ENCODE data around the gene MRPL52.
"Not testable (repeated sequence)": the region's sequence is repeated elsewhere in the genome, so short reads cannot be mapped to it uniquely, and the experiment has no call there.

The MRPL52 gene

DNA sequence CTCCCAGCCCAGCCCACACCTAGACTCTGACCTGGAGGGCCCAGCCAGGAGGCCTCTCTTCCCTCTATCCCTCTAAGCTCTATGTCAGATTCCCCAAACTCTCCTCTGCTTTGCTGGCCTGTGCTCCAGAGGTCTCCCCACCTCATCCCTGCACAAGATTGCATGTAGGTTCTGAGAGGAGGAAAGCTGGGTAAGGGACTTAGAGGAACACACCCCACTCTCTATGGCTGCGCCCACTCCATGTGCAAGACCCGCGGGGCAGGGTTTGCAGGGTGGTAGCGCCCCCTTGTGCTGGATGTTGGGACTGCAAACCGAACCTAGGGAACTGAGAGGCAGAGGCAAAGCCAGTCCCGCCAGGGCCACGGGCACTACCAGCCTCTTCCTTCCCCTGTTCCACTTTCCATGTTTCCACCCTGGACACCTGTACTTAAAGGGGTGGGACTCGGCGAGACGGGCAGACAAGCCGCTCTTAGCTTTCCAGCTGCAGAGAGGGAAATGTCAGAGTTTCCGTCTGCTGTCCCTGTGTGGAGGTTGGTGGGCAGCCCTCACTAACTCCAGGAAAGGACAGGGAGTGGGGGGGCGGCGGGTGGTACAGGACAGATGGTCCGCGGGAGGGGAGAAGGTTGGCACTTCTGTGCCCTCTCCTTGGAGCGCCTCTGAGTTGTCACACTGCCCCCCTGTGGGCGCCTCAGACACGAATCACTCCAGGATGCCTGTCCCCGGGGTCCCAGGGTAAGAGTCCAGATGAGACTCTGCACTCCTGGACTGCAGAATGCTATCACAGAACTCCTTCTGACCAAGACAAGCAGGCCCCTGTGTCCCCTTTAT, 23.5 kb downstream of the MRPL52 start:
- DNase-seq (ENCODE audit: low spot score) = peak; percentile 88

DNA sequence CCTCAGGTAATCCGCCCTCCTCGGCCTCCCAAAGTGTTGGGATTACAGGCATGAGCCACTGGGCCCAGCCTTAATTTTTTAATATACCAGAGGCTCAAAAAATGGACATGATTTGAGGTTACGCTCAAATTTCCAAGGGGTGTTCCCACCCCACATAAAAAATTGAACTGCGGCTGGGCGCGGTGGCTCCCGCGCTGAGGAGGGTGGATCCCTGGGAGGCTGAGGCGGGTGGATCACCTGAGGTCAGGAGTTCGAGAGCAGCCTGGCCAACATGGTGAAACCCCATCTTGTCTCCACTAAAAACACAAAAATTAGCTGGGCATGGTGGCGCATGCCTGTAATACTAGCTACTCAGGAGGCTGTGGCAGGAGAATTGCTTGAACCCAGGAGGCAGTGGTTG, 24.6 kb downstream of the MRPL52 start:
- DNase-seq (ENCODE audit: low spot score) = not testable (repeated sequence)

DNA sequence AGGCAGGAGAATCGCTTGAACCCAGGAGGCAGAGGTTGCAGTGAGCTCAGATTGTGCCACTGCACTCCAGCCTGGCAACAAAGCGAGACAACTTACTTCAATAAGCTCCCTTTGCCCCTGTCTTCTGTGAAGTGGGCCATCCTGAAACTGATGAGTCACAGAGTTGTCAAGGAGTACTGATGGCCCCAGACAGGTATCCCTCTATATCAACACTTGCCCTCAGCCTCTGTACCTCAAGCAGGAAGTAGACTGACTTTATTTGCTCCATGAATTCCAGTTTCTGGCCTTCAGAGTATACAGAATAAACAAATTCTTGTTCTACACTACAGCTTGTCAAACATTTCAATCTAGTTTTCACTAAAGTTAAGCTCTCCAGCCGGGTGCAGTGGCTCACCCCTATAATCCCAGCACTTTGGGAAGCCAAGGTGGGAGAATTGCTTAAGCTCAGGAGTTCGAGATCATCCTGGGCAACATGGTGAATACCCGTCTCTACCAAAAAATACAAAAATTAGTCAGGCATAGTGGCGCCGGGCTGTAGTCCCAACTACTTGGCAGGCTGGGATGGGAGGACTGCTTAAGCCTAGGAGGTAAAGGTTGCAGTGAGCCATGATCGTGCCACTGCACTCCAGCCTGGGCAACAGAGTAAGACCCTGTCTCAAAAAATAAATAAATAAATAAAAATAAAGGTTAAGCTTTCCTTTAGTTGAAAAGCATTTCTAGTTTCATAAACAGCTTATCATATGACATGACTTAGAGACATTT, 25.5 kb downstream of the MRPL52 start:
- no peak for DNase-seq (ENCODE audit: low spot score)

DNA sequence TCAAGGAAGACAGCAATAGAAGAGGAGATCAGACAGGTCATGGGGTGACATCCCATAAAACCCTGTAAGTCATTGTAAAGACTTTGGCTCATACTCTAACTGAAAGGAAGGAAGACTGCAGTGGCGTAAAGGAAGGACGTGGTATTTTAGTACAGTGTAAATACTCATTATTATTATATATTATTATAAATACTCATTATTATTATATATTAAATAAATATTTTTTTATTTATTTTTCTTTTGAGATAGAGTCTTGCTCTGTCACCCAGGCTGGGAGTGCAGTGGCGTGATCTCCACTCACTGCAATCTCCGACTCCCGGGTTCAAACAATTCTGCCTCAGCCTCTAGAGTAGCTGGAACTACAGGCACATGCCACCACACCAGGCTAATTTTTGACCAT, 26.7 kb downstream of the MRPL52 start:
- no peak for DNase-seq (ENCODE audit: low spot score)

DNA sequence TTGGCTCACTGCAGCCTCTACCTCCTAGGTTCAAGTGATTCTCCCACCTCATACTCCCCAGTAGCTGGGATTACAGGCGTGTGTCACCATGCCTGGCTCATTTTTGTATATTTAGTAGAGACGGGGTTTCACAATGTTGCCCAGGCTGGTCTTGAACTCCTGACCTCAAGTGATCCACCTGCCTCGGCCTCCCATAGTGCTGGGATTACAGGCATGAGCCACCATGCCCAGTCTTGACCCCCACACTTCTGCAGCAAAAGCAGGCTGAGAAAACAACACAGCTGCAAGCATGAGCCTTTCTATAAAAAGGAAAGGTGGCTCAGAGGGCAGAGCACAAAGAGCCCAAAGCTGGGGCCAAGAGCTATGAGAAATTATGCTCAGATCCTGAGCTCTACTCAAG, 30.7 kb downstream of the MRPL52 start:
- not testable (repeated sequence) for DNase-seq (ENCODE audit: low spot score)

DNA sequence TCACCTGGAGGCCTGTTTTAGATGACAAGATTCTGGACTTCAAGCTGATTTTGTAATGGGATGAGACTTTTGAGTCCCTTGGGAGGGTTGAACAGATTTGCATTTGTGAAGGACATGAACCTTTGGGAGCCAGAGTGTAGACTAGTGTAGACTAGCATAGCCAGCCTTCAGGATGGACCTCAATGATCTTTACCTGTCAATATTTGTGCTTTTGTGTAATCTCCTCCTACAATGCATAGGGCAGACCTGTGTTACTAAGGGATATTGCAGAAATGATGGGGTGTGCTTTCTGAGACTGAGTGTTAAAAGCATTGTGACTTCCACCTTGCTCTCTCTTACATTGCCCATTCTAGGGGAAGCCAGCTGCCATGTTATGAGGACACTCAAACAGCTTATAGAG, 32.0 kb downstream of the MRPL52 start:
- no peak for DNase-seq (ENCODE audit: low spot score)

DNA sequence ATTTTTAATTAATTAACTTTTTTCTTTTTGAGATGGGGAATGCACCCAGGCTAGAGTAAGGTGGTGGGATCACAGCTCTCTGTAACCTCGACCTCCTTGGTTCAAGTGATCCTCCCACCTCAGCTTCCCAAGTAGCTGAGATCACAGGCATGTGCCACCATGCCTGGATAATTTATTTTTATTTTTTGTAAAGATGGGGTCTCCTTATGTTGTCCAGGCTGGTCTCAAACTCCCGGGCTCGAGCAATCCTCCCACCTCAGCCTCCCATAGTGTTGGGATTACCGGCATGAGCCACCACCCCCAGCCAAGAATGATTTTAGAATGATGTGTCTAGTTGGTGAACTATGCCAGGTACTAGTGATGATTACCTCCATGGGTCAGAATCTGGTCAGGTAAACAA, 35.3 kb downstream of the MRPL52 start:
- no peak for DNase-seq (ENCODE audit: low spot score)

DNA sequence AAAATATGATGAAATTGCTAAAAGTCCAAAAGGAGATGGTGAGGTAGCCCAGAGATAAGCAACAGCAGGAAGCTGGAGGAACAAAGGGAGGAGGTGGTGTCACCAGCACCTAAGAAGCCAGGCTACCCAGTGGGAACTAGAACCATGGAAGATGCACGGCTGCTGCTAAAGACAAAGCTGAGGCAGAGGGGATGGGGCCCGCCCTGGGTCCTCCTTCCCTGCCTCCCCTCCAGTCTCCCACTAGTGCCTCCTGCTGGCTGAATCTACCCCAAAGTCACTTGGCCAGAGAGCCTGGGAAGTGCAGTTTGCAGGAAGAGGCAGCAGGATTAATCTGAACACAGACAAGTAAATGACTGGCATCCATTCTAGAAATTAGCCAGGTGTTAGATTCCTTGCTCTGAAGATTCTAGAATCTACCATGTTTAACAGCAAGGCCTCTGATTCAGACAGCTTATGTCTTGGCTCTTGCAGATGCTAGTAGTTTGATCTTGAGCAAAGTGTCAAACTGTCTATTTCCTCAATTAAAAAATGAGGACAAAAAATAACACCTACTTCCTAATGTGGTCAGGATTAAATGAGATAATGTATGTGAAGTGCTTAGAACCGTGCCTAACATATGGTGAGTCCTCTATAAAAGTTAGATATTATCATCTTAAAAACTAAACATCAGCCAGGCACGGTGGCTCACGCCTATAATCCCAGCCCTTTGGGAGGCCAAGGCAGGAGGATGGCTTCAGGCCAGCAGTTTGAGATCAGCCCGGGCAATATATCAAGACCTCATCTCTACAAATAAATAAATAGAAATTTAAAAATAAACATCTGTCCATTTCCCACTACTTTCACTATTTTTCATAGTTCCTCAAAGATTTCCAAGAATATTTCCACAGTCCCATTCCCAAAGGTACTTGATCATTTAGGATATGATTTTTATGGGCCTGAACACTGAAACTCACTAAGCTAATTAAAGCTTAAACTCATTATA, 36.0 kb downstream of the MRPL52 start:
- DNase-seq (ENCODE audit: low spot score) = no peak

DNA sequence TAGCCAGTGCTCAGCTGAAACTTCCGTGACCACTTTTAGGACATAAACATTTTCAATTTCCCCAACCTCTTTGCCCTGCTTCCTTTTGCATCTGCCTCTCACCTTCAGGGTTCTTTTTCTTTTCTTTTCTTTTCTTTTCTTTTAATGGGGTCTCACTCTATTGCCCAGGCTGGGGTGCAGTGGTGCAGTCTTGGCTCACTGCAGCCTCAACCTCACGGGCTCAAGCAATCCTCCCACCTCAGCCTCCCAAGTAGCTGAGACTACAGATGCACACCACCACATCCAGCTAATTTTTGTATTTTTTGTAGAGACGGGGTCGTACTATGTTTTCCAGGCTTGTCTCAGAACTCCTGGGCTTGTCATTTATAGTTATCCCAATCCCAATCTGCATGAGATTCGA, 37.2 kb downstream of the MRPL52 start:
- no peak for DNase-seq (ENCODE audit: low spot score)

DNA sequence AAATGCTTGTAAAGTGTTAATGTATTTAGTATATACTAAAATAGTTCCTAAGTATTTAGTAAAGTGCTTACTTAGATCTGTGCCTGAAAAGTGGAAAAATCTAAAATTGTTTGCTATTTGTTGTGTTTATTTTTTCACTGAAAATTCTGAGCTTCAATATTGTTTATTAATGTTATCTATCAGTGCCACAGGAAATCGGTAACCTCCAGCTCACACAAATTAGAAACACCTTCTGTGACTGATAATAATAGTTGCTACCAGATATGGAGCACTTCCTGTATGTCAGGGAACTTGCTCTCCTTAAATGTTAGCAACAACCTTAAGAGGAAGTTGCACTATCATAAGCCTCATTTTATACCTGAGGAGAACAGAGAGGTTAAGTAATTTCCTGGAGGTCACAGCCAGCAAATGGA, 41.1 kb downstream of the MRPL52 start:
- no peak for DNase-seq (ENCODE audit: low spot score)

DNA sequence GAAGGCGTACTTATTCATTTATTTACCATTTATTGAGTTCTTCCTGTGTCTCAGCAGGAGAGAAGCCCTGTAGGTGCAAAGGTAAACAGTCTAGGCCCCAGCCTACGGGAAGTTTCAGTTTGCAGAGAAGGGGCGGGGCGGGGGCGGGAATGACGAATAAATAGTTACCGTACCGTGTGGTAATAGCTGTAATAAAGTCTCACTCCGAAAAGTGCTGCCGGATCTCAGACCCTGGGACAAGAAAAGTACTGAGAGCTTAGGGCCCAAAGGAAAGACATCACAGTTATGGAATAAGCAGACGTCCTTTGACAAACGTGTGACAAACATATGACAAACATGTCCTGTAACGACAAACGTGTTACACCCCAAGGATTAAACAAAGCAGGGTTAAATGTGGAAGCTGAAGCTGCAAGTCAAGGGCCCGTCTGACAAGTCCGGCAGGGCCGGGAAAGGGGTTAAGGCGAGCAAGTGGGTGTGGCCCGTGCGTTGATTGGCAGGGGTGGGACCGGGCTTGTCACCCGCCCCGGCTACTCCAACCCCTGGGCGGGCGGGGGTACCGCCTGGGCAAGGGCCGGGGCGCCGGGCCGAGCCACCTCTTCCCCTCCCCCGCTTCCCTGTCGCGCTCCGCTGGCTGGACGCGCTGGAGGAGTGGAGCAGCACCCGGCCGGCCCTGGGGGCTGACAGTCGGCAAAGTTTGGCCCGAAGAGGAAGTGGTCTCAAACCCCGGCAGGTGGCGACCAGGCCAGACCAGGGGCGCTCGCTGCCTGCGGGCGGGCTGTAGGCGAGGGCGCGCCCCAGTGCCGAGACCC, 41.7 kb downstream of the MRPL52 start, which contains the start of gene LRP10:
Gene LRP10, plus strand, starts transcription at position 517 of the 809 bp plus-strand sequence. CDS start 564 bp downstream, outside the sequence.
- DNase-seq (ENCODE audit: low spot score) = peak; percentile 95

DNA sequence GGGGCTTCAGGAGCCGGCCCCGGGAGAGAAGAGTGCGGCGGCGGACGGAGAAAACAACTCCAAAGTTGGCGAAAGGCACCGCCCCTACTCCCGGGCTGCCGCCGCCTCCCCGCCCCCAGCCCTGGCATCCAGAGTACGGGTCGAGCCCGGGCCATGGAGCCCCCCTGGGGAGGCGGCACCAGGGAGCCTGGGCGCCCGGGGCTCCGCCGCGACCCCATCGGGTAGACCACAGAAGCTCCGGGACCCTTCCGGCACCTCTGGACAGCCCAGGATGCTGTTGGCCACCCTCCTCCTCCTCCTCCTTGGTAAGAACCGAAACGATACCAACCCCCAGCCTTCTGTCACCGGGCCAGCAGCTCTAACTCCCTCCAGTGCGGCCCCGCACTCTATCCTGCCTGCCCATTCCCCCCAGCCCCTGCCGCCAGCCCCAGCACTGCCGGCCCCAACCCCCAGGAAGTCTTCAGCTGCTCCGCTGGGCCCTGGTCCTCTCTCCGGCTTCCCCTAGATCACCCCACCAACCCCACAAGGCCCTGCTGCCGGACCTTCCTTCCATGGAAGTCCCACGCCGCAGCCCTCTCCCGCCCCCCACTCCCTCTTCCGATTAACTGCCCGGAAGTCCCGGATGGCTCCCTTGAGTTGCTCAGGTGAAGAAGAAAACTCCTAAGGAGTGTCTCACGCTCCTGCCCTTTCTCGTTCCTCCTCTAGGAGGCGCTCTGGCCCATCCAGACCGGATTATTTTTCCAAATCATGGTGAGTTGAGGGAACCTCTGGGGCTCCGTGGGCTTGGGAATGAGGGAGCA, 42.5 kb downstream of the MRPL52 start:
- DNase-seq (ENCODE audit: low spot score) = peak; percentile 83

DNA sequence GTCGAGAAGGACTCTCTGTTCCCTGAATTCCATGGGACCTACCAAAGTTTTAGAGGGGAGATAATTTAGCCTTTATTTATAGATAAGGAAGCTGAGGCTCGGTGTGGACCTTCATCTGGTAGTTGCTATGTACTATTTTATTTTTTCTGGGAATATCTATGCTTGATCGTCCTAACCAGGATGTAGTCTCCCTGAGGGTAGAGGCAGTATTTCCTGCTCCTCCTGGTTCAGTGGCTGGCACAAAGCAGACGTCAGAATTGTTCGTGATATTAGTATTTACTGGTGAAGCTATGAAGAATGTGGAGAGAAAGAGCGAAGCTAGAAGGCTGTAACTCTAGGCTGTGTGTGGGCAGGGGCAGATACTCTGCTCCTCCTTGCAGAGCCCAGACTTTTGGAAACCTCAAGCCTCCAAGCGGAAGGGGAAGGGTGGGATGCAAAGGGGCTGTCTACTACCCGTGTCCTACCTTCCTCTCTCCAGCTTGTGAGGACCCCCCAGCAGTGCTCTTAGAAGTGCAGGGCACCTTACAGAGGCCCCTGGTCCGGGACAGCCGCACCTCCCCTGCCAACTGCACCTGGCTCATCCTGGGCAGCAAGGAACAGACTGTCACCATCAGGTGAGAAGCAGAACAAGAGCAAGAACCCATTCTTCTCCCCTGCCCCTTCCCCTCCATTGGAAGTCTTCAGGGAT, 43.3 kb downstream of the MRPL52 start:
- DNase-seq (ENCODE audit: low spot score) = no peak

DNA sequence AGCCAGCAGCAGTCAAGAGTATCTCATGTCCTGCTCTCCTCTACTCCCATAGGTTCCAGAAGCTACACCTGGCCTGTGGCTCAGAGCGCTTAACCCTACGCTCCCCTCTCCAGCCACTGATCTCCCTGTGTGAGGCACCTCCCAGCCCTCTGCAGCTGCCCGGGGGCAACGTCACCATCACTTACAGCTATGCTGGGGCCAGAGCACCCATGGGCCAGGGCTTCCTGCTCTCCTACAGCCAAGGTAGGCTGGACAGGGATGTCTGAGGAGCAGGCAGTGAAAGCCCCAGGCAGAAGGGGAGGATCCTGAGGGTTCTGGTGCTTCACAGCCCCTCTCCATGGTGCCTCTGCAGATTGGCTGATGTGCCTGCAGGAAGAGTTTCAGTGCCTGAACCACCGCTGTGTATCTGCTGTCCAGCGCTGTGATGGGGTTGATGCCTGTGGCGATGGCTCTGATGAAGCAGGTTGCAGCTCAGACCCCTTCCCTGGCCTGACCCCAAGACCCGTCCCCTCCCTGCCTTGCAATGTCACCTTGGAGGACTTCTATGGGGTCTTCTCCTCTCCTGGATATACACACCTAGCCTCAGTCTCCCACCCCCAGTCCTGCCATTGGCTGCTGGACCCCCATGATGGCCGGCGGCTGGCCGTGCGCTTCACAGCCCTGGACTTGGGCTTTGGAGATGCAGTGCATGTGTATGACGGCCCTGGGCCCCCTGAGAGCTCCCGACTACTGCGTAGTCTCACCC, 45.5 kb downstream of the MRPL52 start:
- DNase-seq (ENCODE audit: low spot score) = no peak

DNA sequence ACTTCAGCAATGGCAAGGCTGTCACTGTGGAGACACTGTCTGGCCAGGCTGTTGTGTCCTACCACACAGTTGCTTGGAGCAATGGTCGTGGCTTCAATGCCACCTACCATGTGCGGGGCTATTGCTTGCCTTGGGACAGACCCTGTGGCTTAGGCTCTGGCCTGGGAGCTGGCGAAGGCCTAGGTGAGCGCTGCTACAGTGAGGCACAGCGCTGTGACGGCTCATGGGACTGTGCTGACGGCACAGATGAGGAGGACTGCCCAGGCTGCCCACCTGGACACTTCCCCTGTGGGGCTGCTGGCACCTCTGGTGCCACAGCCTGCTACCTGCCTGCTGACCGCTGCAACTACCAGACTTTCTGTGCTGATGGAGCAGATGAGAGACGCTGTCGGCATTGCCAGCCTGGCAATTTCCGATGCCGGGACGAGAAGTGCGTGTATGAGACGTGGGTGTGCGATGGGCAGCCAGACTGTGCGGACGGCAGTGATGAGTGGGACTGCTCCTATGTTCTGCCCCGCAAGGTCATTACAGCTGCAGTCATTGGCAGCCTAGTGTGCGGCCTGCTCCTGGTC, 46.1 kb downstream of the MRPL52 start:
- DNase-seq (ENCODE audit: low spot score) = no peak

DNA sequence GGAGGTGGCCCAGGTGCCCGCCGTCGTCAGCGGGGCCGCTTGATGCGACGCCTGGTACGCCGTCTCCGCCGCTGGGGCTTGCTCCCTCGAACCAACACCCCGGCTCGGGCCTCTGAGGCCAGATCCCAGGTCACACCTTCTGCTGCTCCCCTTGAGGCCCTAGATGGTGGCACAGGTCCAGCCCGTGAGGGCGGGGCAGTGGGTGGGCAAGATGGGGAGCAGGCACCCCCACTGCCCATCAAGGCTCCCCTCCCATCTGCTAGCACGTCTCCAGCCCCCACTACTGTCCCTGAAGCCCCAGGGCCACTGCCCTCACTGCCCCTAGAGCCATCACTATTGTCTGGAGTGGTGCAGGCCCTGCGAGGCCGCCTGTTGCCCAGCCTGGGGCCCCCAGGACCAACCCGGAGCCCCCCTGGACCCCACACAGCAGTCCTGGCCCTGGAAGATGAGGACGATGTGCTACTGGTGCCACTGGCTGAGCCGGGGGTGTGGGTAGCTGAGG, 47.4 kb downstream of the MRPL52 start:
- no peak for DNase-seq (ENCODE audit: low spot score)

DNA sequence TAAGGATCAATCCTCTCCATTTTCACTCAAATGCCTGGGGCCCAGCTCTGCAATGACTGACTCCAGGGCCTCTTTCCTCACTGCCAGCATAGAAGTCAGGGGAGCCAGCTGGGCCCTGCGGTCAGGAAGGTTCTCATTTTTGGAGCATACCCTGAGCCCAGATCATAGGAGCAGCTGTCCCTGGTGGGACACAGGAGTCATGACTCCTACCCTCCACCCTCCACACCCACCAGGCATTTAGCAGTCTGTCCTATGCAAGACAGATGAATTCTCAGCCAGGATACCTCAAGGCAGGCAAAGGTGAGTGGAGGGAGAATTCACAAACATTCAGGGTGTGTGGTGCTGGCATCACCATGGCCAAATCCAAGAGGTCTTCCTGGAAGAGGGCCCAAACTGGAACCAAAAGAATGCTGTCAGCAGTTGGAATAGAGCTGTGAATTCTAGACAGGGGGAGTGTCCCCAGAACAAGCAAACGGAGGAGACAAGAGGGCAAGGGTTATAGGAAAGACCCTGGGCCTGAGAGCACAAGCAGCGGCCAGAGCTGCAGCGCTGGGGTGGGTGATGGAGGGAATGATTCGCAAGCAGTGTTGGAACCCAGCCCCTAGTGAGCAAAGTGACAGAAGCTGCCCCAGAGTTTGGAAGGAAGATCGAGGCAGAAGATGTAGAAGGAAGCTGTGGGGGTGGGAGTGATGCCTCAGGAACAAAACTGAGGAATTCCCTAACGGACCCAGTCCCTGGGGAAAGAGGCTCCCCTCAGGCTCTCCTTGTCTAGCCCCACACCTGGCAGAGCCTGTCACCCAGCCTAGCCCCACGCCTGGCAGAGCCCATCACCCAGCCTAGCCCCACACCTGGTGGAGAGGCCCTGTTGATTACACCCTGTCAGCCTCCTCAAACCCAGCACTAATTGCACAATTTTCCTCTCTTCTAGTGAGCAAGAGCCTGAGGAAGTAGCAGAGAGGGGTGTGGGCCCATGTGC, 48.9 kb downstream of the MRPL52 start:
- DNase-seq (ENCODE audit: low spot score) = no peak
